DOHH2 (cell line): Measurements from ENCODE around the gene KCNQ1.

Experiments used
- H3F3A ChIP-seq: fragments of 200-600 bp; sonication (generic), shearing (Covaris generic); 2 replicates; pipeline ENCODE4 v1.6.0; 2016; ENCODE audit warnings: antibody characterized with exemption, mild to moderate bottlenecking; ENCODE audit not compliant: control insufficient read depth, insufficient read depth
- H3K27ac ChIP-seq: fragments of 200-600 bp; sonication (generic); 2 replicates; pipeline ENCODE4 v1.5.1; 2014; ENCODE audit warnings: low read depth, mild to moderate bottlenecking, low read length, moderate library complexity
- H3K27me3 ChIP-seq: fragments of 200-600 bp; sonication (generic); 2 replicates; pipeline ENCODE4 v1.6.1; 2014; ENCODE audit warnings: mild to moderate bottlenecking, low read length, mixed read lengths; ENCODE audit not compliant: control insufficient read depth
- H3K36me3 ChIP-seq: fragments of 200-600 bp; sonication (generic); 2 replicates; pipeline ENCODE4 v1.6.1; 2014; ENCODE audit warnings: mild to moderate bottlenecking, low read length, moderate library complexity, mixed read lengths; ENCODE audit not compliant: control insufficient read depth
- H3K4me1 ChIP-seq: fragments of 200-600 bp; sonication (generic); 2 replicates; pipeline ENCODE4 v1.6.1; 2014; ENCODE audit warnings: mild to moderate bottlenecking, low read length, mixed read lengths; ENCODE audit not compliant: control insufficient read depth
- H3K4me2 ChIP-seq: fragments of 200-600 bp; sonication (generic); 2 replicates; pipeline ENCODE4 v1.6.0; 2014; ENCODE audit warnings: mild to moderate bottlenecking, low read length, moderate library complexity
- H3K4me3 ChIP-seq: fragments of 200-600 bp; sonication (generic); 2 replicates; pipeline ENCODE4 v1.5.1; 2014; ENCODE audit warnings: mild to moderate bottlenecking, low read length, mixed read lengths
- H3K79me2 ChIP-seq: fragments of 200-600 bp; sonication (generic); 2 replicates; pipeline ENCODE4 v1.6.1; 2014; ENCODE audit warnings: mild to moderate bottlenecking, low read length, mixed read lengths; ENCODE audit not compliant: control insufficient read depth
- H3K9me2 ChIP-seq: fragments of 200-600 bp; sonication (generic); replicated peaks from 2 replicates; pipeline ENCODE4 v1.6.1; 2014; ENCODE audit warnings: mild to moderate bottlenecking, low read length, mixed read lengths; ENCODE audit not compliant: control insufficient read depth
- H3K9me3 ChIP-seq: fragments of 200-600 bp; sonication (generic); 2 replicates; pipeline ENCODE4 v1.6.1; 2014; ENCODE audit warnings: antibody characterized with exemption, low read length, mixed read lengths; ENCODE audit not compliant: control insufficient read depth, insufficient read depth
- H4K20me1 ChIP-seq: fragments of 200-600 bp; sonication (generic); 2 replicates; pipeline ENCODE4 v1.6.0; 2014; ENCODE audit warnings: low read depth, mild to moderate bottlenecking, antibody characterized with exemption, low read length, moderate library complexity; ENCODE audit not compliant: control insufficient read depth, insufficient read depth
- CTCF ChIP-seq: fragments of 200-600 bp; sonication (generic); IDR thresholded peaks from one replicate; pipeline ENCODE4 v1.5.1; 2014; ENCODE audit warnings: antibody characterized with exemption, mild to moderate bottlenecking, low read depth, low read length; ENCODE audit not compliant: poor library complexity, severe bottlenecking
- EZH2phosphoT487 ChIP-seq: fragments of 200-600 bp; sonication (generic); IDR thresholded peaks from 2 replicates; pipeline ENCODE4 v1.6.1; 2017; ENCODE audit warnings: borderline replicate concordance, mild to moderate bottlenecking, antibody characterized with exemption, low read length, moderate library complexity, mixed read lengths

KCNQ1 gene

GRCh38 chr11:2539371-2540222 lies 94.8 kb downstream of the KCNQ1 start:
- TF ChIP-seq CTCF (no peak), EZH2phosphoT487 (no peak)
- Histone ChIP-seq H3K27ac (no peak overlapping the region), H3K79me2 (no peaks in the 10 kb centered on the region), H4K20me1 (no peaks in the 10 kb centered on the region), H3K4me3 (no peak overlapping the region), H3K27me3 (no peaks in the 10 kb centered on the region), H3K4me2 (no peak overlapping the region), H3F3A (no peaks in the 10 kb centered on the region), H3K9me2 (no peaks in the 10 kb centered on the region), H3K36me3 (no peaks in the 10 kb centered on the region), H3K9me3 (no peaks in the 10 kb centered on the region), H3K4me1 (no peaks in the 10 kb centered on the region)

GRCh38 chr11:2540223-2540991 lies 95.6 kb downstream of the KCNQ1 start:
- Histone ChIP-seq H3K4me2 (no peak overlapping the region), H3K9me3 (no peaks in the 10 kb centered on the region), H4K20me1 (no peaks in the 10 kb centered on the region), H3K4me1 (no peaks in the 10 kb centered on the region), H3K27ac (no peak overlapping the region), H3K9me2 (no peaks in the 10 kb centered on the region), H3F3A (no peaks in the 10 kb centered on the region), H3K27me3 (no peaks in the 10 kb centered on the region), H3K36me3 (no peaks in the 10 kb centered on the region), H3K4me3 (no peak overlapping the region), H3K79me2 (no peaks in the 10 kb centered on the region)
- no peak for TF ChIP-seq CTCF

- H3K4me2 ChIP-seq: no peak overlapping the region
- H3K9me2 ChIP-seq: no peaks in the 10 kb centered on the region
- H3K9me3 ChIP-seq: no peaks in the 10 kb centered on the region
- H3K4me1 ChIP-seq: no peaks in the 10 kb centered on the region
- H3K4me3 ChIP-seq: no peak overlapping the region
- TF ChIP-seq CTCF (no peak), EZH2phosphoT487 (no peak)
- H3K79me2 ChIP-seq: no peaks in the 10 kb centered on the region
- no peaks in the 10 kb centered on the region for H3K27me3 ChIP-seq
- no peaks in the 10 kb centered on the region for H3F3A ChIP-seq
- no peak overlapping the region for H3K27ac ChIP-seq
- H3K36me3 ChIP-seq: no peaks in the 10 kb centered on the region
- no peaks in the 10 kb centered on the region for H4K20me1 ChIP-seq
Measured at GRCh38 chr11:2540992-2541680, 96.3 kb downstream of the KCNQ1 start.
